ENCODE results near the gene OVOL3. TPM values are rescaled to one million over a fixed set of nuclear protein-coding genes. Genes with fewer than 3 reads are reported as not detected.

The OVOL3 gene
- total and polyA plus RNA-seq, 4 donors, result not detected

- H3K9me3 ChIP-seq (ENCODE audit: control insufficient read depth in 4 of 4, low read length in 3 of 4), result no peaks in the 10 kb centered on the region
- TF ChIP-seq GABPA (IDR thresholded peaks at IDR 0.05 in 1 of 2, conservative IDR thresholded peaks at IDR 0.05 in 1 of 2) (no peak), REST (IDR thresholded peaks at IDR 0.05) (no peak), RXRA (IDR thresholded peaks at IDR 0.05) (no peak), YY1 (IDR thresholded peaks at IDR 0.05) (no peak), ZBTB33 (IDR thresholded peaks at IDR 0.05) (no peak), CTCF (IDR thresholded peaks at IDR 0.05; ENCODE audit: low read depth, low read length, missing input control) (no peak), EGR1 (IDR thresholded peaks at IDR 0.05; ENCODE audit: low read depth in 2 of 2) (no peak), ATF3 (IDR thresholded peaks at IDR 0.05) (no peak), HNF4G (IDR thresholded peaks at IDR 0.05) (no peak), HNF4A (conservative IDR thresholded peaks at IDR 0.05) (no peak), JUND (IDR thresholded peaks at IDR 0.05) (no peak), FOXA1 (IDR thresholded peaks at IDR 0.05) (no peak), RAD21 (IDR thresholded peaks at IDR 0.05) (no peak), TAF1 (conservative IDR thresholded peaks at IDR 0.05) (no peak), MAX (IDR thresholded peaks at IDR 0.05) (no peak), SP1 (IDR thresholded peaks at IDR 0.05) (no peak), NR2F2 (IDR thresholded peaks at IDR 0.05) (no peak), FOXA2 (IDR thresholded peaks at IDR 0.05) (no peak)
- 96% methylated on average over 7 of the region's 7 CpGs for WGBS
- DNase-seq (ENCODE audit: low spot score), result no peak
- no peaks in the 10 kb centered on the region for H3K4me1 ChIP-seq (ENCODE audit: control insufficient read depth in 4 of 4, insufficient read depth in 4 of 4, low read length in 3 of 4)
- peaks cover 0 to 2% (median 0%) of the 10 kb centered on the region in 4 donors for H3K36me3 ChIP-seq (ENCODE audit: control insufficient read depth in 4 of 4, insufficient read depth in 3 of 4, low read depth in 1 of 4, low read length in 3 of 4)
- H3K4me3 ChIP-seq (ENCODE audit: low read depth in 1 of 3, low read length in 3 of 3), result no peak overlapping the region
- no peak overlapping the region for H3K27ac ChIP-seq (ENCODE audit: low read depth in 1 of 2, low read length in 2 of 2)
- H3K27me3 ChIP-seq (ENCODE audit: control insufficient read depth in 4 of 4, insufficient read depth in 4 of 4, low read length in 3 of 4), result no peaks in the 10 kb centered on the region
- H3K9ac ChIP-seq (ENCODE audit: low read depth in 1 of 2, low read length in 2 of 2), result no peak overlapping the region
Measured at GRCh38 chr19:36160821-36161596, 50.1 kb downstream of the OVOL3 start.

Other genes starting within 250 kb of the OVOL3 start
- under 1 TPM in 1 of 2 donors, not detected in 1; 0.08 TPM for gene APLP1, start 242.6 kb upstream of the OVOL3 start, total RNA-seq
- gene APLP1, start 242.6 kb upstream of the OVOL3 start, polyA plus RNA-seq, result under 1 TPM; 0.16 to 0.51 TPM
- gene NFKBID, start 210.6 kb upstream of the OVOL3 start, total RNA-seq, result 1 to 10 TPM; 1.3 to 2.4 TPM
- 1 to 10 TPM in 1 of 2 donors, under 1 TPM in 1; 0.66 to 1.2 TPM for gene NFKBID, start 210.6 kb upstream of the OVOL3 start, polyA plus RNA-seq
- 1 to 10 TPM; 2.0 to 3.1 TPM for gene HCST, start 208.6 kb upstream of the OVOL3 start, total RNA-seq
- gene HCST, start 208.6 kb upstream of the OVOL3 start, polyA plus RNA-seq, result 10 to 100 TPM in 1 of 2 donors, 1 to 10 TPM in 1; 4.6 to 13.3 TPM
- 10 to 100 TPM; 26.8 to 37.6 TPM for gene TYROBP, start 202.8 kb upstream of the OVOL3 start, total RNA-seq
- 10 to 100 TPM; 43.8 to 89.6 TPM for gene TYROBP, start 202.8 kb upstream of the OVOL3 start, polyA plus RNA-seq
- gene LRFN3, start 174.8 kb upstream of the OVOL3 start, total RNA-seq, result 1 to 10 TPM in 1 of 2 donors, under 1 TPM in 1; 0.89 to 1.9 TPM
- 1 to 10 TPM; 2.2 to 8.4 TPM for gene LRFN3, start 174.8 kb upstream of the OVOL3 start, polyA plus RNA-seq
- 10 to 100 TPM in 1 of 2 donors, 1 to 10 TPM in 1; 8.4 to 28.4 TPM for gene SDHAF1, start 116.0 kb upstream of the OVOL3 start, total RNA-seq
- gene SDHAF1, start 116.0 kb upstream of the OVOL3 start, polyA plus RNA-seq, result 10 to 100 TPM; 16.0 to 21.7 TPM
- 1 to 10 TPM; 1.8 to 4.4 TPM for gene SYNE4, start 102.3 kb upstream of the OVOL3 start, total RNA-seq
- 1 to 10 TPM; 4.3 to 5.7 TPM for gene SYNE4, start 102.3 kb upstream of the OVOL3 start, polyA plus RNA-seq
- gene ALKBH6, start 96.9 kb upstream of the OVOL3 start, total RNA-seq, result 1 to 10 TPM; 6.3 to 8.3 TPM
- gene ALKBH6, start 96.9 kb upstream of the OVOL3 start, polyA plus RNA-seq, result 10 to 100 TPM in 1 of 2 donors, 1 to 10 TPM in 1; 9.3 to 11.8 TPM
- gene CLIP3, start 78.3 kb upstream of the OVOL3 start, total RNA-seq, result 1 to 10 TPM in 1 of 2 donors, under 1 TPM in 1; 0.59 to 1.5 TPM
- under 1 TPM; 0.78 to 0.82 TPM for gene CLIP3, start 78.3 kb upstream of the OVOL3 start, polyA plus RNA-seq
- 1 to 10 TPM; 1.8 to 2.3 TPM for gene THAP8, start 56.9 kb upstream of the OVOL3 start, total RNA-seq
- 1 to 10 TPM; 4.2 to 4.4 TPM for gene THAP8, start 56.9 kb upstream of the OVOL3 start, polyA plus RNA-seq
- gene WDR62, start 56.2 kb upstream of the OVOL3 start, total RNA-seq, result 1 to 10 TPM in 1 of 2 donors, under 1 TPM in 1; 0.59 to 6.6 TPM
- under 1 TPM; 0.26 to 0.83 TPM for gene WDR62, start 56.2 kb upstream of the OVOL3 start, polyA plus RNA-seq
- 10 to 100 TPM; 11.4 to 82.1 TPM for gene POLR2I, start 3.7 kb downstream of the OVOL3 start, total RNA-seq
- gene POLR2I, start 3.7 kb downstream of the OVOL3 start, polyA plus RNA-seq, result 100 to 1,000 TPM in 1 of 2 donors, 10 to 100 TPM in 1; 40.2 to 110 TPM
- 10 to 100 TPM; 29.8 to 43.2 TPM for gene TBCB, start 4.3 kb downstream of the OVOL3 start, total RNA-seq
- 10 to 100 TPM; 36.4 to 61.3 TPM for gene TBCB, start 4.3 kb downstream of the OVOL3 start, polyA plus RNA-seq
- 100 to 1,000 TPM in 1 of 2 donors, 10 to 100 TPM in 1; 79.5 to 119 TPM for gene CAPNS1, start 28.9 kb downstream of the OVOL3 start, total RNA-seq
- gene CAPNS1, start 28.9 kb downstream of the OVOL3 start, polyA plus RNA-seq, result 100 to 1,000 TPM in 1 of 2 donors, 10 to 100 TPM in 1; 87.2 to 280 TPM
- gene COX7A1, start 41.3 kb downstream of the OVOL3 start, total RNA-seq, result under 1 TPM; 0.17 to 0.33 TPM
- gene COX7A1, start 41.3 kb downstream of the OVOL3 start, polyA plus RNA-seq, result 10 to 100 TPM in 1 of 2 donors, 1 to 10 TPM in 1; 2.3 to 11.4 TPM
- 1 to 10 TPM; 2.3 to 4.9 TPM for gene ZNF565, start 103.5 kb downstream of the OVOL3 start, total RNA-seq
- 1 to 10 TPM in 1 of 2 donors, under 1 TPM in 1; 0.95 to 2.2 TPM for gene ZNF565, start 103.5 kb downstream of the OVOL3 start, polyA plus RNA-seq
- 10 to 100 TPM; 29.2 to 48.6 TPM for gene ZNF146, start 104.0 kb downstream of the OVOL3 start, total RNA-seq
- 10 to 100 TPM; 16.6 to 19.0 TPM for gene ZNF146, start 104.0 kb downstream of the OVOL3 start, polyA plus RNA-seq